HG03280 (cell line): Measurements from ENCODE around the gene XPO1.
"Not testable (repeated sequence)": the region's sequence is repeated elsewhere in the genome, so short reads cannot be mapped to it uniquely, and the experiment has no call there.

Source experiments
- ATAC-seq: cut with Tn5 transposase; IDR thresholded peaks from one replicate; pipeline ENCODE4 v1.9.1; 2021; ENCODE audit warnings: mild to moderate bottlenecking, moderate library complexity; ENCODE audit not compliant: unreplicated experiment

XPO1 gene, protein sequence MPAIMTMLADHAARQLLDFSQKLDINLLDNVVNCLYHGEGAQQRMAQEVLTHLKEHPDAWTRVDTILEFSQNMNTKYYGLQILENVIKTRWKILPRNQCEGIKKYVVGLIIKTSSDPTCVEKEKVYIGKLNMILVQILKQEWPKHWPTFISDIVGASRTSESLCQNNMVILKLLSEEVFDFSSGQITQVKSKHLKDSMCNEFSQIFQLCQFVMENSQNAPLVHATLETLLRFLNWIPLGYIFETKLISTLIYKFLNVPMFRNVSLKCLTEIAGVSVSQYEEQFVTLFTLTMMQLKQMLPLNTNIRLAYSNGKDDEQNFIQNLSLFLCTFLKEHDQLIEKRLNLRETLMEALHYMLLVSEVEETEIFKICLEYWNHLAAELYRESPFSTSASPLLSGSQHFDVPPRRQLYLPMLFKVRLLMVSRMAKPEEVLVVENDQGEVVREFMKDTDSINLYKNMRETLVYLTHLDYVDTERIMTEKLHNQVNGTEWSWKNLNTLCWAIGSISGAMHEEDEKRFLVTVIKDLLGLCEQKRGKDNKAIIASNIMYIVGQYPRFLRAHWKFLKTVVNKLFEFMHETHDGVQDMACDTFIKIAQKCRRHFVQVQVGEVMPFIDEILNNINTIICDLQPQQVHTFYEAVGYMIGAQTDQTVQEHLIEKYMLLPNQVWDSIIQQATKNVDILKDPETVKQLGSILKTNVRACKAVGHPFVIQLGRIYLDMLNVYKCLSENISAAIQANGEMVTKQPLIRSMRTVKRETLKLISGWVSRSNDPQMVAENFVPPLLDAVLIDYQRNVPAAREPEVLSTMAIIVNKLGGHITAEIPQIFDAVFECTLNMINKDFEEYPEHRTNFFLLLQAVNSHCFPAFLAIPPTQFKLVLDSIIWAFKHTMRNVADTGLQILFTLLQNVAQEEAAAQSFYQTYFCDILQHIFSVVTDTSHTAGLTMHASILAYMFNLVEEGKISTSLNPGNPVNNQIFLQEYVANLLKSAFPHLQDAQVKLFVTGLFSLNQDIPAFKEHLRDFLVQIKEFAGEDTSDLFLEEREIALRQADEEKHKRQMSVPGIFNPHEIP (N-terminal part only)

DNA sequence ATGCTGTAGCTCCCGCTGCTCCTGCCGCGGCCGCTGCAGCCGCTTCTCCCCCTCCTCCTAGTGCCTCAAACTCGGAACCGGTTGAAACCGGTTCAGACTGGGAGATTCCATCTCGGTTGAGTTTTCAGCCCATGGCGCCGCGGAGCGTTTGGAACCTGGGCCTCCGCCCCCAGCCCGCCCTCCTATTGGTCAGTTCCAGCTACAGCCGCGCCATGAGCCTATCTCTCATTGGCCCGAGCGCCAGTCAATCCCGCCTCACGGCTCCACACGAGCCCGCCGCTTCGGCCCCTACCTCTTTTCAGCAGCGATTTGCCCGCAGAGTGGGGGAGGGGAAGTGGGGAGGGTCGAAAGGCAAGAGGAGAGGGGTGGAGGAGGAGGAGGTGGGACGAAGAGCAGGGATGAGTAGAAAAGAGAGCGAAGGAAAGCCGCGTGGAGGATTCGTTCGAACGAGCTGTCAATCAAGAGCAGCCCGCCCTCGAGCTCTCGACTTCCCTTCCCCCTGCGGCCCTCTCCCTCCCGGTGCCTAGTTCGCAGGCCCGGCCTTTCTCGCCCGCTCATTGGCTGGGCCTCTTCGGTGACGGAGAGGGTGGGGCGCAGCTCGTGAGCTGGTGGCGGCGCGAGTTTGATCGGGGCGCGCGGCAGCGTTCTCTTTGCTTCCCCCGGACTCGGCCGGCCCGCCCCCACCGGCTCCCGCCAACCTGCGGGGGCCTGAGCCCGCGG, at the start of gene XPO1:
Gene XPO1 (minus strand): TSS at position 157 of the 720 bp plus-strand sequence. CDS start 4,459 bp downstream, outside the sequence.
- ATAC-seq = peak; percentile 80

- not testable (repeated sequence) for ATAC-seq
Observed at GRCh38 chr2:61586928-61587327, 48.8 kb upstream of the XPO1 start.

- no peak for ATAC-seq
Observed at GRCh38 chr2:61585383-61585782, 47.2 kb upstream of the XPO1 start.

- ATAC-seq = not testable (repeated sequence)
Observed at GRCh38 chr2:61584368-61584767, 46.2 kb upstream of the XPO1 start.

- no peak for ATAC-seq
Observed at GRCh38 chr2:61582165-61582564, 44.0 kb upstream of the XPO1 start.

DNA sequence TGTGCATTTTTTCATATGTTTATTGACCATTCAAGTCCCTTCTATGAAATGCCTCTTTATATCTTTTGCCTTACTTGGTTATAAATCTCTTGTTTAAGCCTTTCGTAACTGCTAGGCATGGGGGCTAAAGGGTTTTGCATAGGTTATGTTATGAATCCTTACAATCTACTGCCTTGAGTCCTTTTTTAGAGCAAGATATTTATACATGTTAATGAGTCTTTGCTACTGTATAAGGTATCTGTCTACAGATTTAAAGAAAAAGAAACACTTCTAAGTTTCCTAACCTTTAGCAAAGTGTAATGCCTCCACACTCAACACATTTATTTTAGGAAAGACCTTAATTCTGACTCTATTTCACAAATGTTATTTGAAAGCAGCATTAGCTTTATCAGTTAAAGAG, 43.6 kb upstream of the XPO1 start:
- no peak for ATAC-seq

DNA sequence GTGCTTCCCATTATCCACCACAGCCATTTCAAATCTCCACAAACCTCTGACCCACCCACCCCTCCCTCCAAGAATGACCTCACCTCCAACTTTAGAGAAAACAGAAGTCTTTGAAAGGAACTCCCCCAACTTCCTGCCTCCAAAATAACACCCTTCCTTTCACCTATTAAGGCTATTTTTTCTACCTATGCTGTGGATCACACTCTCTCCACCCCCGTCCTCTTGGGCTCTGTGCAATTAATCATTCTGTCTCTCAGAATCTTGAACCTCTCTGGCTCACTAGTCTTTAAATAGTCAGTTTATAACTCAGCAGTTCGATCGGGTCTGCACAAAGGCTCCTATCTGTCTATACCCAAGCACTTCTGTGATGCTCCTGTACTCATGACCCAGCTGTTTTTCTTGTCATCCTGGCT, 37.3 kb upstream of the XPO1 start:
- ATAC-seq = no peak

DNA sequence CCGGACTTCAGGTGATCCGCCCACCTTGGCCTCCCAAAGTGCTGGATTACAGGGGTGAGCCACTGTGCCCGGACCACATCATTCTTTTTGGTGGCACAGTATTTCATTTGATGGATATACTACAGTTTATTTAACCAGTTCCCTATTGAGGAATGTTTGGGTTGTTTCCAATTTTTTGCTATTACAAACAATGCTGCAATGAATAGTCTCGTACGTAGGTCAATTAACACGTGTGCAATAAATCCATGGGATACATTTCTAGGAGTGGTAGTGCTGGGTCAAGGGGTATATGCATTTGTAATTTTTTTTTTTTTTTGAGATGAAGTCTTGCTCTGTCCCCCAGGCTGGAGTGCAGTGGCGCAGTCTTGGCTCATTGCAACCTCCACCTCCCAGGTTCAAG, 28.4 kb upstream of the XPO1 start:
- no peak for ATAC-seq

- no peak for ATAC-seq
Observed at GRCh38 chr2:61562615-61563014, 24.5 kb upstream of the XPO1 start.

GRCh38 chr2:61558160-61558559, 20.0 kb upstream of the XPO1 start:
- ATAC-seq = no peak

DNA sequence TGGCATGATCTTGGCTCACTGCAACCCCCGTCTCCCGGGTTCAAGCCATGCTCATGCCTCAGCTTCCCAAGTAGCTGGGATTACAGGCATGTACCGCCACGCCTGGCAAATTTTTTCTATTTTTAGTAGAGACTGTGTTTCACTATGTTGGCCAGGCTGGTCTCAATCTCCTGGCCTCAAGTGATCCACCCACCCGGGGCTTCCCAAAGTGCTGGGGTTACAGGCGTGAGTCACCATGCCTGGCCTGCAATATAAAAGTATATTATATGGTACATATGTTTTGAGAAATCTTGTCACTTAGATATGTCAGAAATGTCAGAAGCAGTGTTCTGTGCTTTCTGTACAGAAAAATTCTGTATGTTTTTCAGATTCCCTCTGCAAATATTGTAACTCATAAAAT, 19.2 kb upstream of the XPO1 start:
- no peak for ATAC-seq

- no peak for ATAC-seq
Observed at GRCh38 chr2:61554604-61555003, 16.4 kb upstream of the XPO1 start.

GRCh38 chr2:61550375-61551209, 12.4 kb upstream of the XPO1 start:
- no peak for ATAC-seq

GRCh38 chr2:61549546-61549945, 11.4 kb upstream of the XPO1 start:
- ATAC-seq = no peak

- no peak for ATAC-seq
Observed at GRCh38 chr2:61543062-61543461, 4.9 kb upstream of the XPO1 start.

- ATAC-seq = not testable (repeated sequence)
Observed at GRCh38 chr2:61540167-61540566, 2.0 kb upstream of the XPO1 start.

DNA sequence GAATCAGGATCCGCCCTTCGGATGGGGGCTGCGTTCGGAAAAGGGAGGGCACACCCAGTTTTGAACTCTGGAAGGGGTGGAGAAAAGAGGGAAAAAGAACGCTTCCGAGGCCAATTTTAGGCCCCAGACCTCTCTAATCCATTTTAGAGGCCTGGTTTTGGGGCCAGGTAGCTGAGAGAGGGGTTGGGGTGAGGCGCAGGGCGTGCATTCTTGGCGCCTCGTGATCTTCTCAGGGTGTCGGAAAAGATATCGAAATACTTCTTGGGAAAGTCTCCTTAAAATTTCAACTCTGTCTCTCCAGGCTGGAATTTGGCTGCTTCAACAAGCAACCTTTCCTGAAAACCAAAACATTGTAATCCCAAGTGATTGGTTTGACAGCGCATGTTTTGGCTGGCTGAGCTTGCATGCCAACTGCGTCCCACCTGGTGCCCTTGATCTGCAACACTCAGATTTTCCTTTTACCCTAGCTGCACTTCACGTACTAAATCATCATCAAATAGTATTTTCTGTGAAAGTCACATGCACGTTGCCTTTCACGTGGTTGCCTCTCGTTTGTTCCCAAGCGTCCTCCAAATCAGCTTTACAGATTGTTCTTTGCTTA, 864 bp upstream of the XPO1 start:
- ATAC-seq = no peak

- ATAC-seq = no peak
Observed at GRCh38 chr2:61537950-61538199, 281 bp downstream of the XPO1 start.

- ATAC-seq = no peak
Observed at GRCh38 chr2:61537277-61537949, 743 bp downstream of the XPO1 start.
